NCI-H2171 treated with DMSO at 0.1 percent for 48 hours (cell line): Measurements from ENCODE around the gene SPTBN2.

Source experiments
- DNase-seq: peaks from one replicate; lab custom pipeline; 2025; lab: John Stamatoyannopoulos, UW

Gene SPTBN2

DNA sequence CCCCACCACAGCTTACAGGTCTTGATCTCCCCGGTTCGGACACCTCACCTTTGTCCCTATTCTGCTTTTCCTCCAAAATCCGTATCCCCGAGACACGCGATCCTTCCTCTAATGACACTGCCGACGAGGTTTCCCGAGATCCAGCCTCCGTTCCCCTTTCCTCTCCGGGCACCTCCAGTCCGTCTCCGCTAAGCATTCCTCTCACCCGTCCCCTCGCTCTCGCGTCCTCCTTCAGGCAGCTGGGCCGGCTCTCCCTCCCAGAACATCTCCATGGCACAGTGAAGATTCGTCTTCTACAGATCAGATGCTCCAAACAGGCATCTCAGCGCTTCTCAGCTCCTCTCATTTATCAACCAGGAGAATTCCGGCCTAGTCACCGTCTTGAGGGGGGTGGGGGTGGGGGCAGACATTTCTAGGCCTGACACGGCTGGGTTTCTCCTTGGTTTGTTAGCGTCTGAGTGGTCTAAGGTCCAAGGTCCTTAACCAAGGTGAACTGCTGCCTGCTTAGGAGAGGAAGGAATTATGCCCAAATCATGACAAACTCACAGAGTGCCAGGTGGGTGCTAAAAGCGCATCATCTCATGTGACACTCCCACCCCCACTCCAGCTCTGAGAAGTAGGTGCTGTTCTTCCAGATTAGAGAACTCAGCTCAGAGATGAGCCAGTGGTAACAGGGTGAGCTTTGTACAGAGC is at the start of gene SPTBN2:
Gene SPTBN2 (minus strand): TSS at position 524 of the 693 bp plus-strand sequence. CDS start 7,976 bp downstream, outside the sequence.
- peak; percentile 73 for DNase-seq

- no peak for DNase-seq
Measured at GRCh38 chr11:66768818-66769217, 39.8 kb upstream of the SPTBN2 start.

DNA sequence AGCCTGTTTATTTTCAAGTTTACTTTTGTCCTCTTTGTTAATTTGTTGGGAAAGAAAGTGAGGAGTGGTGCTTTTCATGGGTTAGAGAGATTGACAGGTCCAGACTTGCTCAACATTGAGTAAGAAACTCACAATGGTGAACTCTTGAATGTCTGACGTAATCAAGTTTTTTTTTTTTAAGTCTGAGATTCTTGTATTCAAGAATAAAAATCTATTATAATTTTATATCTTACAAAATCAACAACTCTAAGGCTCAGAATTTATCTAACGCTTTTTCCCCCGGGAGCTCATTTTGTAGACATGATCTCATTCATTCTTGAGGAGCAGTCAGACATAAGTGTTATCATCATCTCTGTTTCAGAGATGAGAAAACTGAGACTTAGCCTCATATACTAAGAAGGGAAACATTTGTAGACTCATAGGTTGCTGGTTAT is 39.1 kb upstream of the SPTBN2 start:
- DNase-seq, result peak; percentile 25

- no peak for DNase-seq
Measured at GRCh38 chr11:66767666-66768065, 38.6 kb upstream of the SPTBN2 start.

DNA sequence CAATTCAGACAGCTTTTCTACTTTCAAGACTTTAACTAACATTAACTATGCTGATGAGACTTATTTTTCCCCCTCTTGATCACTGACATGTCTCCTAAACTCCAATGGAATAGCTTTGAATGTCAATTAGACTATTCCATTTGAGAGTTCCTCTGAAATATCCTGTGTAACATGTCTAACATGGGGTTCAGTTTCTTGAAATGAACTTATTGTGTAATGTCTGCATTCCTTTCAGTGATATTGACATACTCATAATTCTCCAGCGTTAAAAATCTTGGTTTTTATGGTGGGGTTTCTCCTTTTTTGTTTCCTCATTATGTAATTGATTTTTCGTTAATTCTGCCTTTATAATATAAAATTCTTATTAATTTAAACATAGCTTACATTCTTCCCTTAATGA is 37.7 kb upstream of the SPTBN2 start:
- no peak for DNase-seq

DNA sequence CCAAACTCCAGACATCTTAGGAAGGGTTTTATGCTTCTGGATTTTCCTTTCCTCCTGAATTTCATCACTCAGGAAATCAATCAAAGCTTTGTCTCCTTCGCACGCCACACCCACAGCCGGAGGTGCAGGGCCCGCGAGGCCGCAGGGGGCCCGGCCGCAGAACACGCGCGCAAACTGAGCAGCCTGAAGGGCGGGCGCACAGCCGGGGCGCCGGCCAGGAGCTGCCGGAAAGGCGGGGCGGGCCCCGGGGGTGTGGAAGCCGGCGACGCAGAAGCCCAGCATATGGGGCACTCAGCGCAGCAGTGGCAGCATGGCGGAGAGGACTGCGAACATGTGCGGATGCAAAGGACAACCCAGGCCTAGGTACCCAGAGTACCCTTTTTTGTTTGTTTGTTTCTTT is 33.1 kb upstream of the SPTBN2 start:
- DNase-seq, result no peak

DNA sequence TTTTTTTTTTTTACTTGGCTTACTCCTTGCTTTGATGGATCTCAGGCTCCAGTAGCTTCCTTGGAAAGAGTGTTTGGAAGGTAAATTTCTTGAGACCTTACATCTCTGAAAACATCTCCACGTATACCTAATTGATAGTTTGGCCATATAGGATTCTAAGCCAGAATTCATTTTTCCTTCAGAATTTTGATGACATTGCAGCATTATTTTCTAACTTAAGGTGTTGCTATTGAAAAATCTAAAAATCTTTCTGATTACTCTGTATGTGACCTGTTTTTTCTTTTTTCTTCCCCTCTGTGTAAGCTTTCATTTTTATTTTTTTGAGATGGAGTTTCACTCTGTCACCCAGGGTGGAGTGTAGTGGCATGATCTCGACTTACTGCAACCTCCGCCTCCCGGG is 23.1 kb upstream of the SPTBN2 start:
- no peak for DNase-seq

GRCh38 chr11:66749091-66749490 is 20.1 kb upstream of the SPTBN2 start:
- DNase-seq, result no peak

DNA sequence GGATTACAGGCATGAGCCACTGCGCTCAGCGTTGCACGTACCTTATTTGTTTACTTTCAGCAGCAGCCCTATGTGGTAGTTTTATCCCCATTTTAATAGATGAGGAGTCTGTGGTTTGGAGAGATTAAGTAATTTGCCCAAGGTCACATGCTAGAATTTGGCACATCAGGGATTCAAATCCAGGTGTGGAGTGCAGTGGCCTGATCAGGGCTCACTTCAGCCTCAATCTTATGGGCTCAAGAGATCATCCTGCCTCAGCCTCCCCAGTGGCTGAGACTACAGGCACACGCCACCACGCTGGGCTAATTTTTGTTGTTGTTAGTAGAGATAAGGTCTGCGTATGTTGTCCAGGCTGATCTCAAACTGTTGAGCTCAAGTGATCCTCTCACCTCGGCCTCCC is 18.5 kb upstream of the SPTBN2 start:
- DNase-seq, result no peak

DNA sequence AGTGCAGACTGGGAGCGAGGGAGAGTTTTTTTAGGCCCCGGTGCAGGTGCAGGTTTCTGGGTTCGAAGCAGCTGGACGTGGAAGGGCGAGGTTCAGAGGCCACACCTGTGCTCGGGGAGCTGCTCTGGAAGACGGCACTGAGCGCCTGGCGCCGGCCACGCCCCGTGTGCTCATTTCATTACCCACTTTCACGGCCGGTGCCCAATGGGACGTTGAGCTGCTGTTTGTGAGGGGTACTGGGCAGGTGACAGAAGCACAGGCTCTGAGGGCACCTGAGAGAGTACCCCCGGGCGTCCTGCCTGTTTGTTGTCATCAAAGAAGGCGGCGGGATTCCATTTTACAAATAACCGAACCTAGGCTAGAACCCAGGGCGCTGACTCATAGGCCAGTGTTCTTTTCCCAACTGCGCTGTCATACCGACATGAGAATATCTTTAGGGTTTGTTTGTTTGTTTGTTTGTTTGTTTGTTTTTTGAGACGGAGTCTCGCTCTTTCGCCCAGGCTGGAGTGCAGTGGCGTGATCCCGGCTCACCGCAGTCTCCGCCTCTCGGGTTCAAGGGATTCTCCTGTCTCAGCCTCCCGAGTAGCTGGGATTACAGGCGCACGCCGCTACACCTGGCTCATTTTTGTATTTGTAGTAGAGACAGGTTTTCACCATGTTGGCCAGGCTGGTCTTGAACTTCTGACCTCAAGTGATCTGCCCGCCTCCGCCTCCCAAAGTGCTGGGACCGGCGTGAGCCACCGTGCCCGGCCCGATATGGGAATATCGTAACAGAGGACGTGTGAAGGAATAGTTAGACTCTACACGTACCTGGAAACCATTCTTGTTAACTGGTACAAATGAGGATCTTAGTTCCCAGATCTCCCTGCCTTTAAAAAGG is 16.6 kb upstream of the SPTBN2 start:
- DNase-seq, result peak; percentile 44

DNA sequence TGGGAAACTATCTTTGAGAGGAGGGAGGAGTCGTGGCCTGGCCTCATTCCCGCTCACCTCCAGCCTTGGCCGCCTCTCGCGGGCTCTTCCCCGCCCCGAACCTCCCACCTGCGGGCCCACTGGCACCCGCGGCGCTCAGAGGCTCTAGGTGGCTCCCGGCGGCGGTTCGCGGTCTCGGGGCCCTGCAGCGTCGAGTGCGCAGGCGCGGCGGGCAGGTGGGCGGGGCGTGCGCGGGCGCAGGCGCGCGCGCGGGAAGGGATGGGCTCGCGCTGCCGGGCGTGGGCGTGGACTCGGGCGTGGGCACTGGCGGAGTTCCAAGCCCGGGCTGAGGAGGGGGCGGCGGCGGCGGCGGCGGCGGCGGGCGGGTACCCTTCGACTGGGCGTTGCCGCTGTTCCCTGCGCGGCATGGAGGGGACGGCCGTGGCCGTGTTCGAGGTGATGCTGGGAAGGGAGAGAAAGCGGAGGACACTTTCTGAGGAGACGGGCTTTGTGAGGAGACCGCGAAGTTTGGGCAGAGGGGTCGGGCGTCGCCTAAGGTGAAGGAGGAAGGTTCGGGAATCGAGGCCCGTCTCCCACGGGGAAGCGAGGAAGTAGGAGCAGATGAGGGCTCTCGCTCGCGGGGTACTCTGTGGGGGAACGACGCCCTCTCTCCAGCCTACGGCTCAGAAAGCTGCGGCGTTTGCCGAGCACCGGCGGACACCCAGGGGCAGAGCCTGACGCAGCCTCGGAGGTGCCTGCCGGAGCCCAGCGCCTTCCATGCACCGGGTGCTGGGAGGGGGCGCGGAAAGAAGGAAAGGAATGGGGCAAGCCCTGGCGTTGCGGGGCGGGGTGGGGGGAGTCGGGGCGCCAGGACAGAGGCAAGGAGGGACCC is 15.7 kb upstream of the SPTBN2 start:
- peak; percentile 81 for DNase-seq

DNA sequence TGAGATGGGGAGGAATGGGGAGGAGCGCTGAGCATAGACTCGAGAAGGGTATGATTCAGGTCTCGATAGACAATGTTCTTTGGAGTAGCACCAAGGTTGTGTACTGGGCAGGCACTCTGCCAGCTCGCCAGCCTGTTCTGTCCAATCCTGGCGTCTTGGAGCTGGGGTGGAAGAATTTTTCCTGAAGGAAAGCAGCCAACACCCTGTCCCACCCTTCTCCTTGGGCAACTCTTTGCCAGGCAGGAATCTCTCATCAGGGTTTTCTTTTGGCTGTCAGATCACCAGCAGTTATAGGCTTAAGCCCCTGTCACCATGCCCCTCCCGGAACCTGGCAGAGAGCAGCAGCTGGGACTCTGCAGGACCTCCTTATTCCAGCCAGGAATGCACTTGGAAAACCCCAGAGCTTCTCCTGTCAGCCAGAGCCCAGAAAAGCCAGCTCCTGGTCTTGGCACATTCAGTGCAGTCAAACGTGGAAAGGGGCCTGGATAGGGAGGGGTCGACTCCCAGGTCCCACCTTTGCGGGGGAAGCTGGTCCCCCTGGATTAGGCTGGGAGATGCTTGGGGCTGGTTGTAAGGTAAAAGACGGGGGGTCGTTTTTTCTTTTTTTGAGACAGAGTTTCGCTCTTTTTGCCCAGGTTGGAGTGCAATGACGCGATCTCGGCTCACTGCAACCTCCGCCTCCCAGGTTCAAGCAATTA is 14.4 kb upstream of the SPTBN2 start:
- DNase-seq, result no peak

- DNase-seq, result no peak
Measured at GRCh38 chr11:66741153-66741552, 12.1 kb upstream of the SPTBN2 start.

- no peak for DNase-seq
Measured at GRCh38 chr11:66739983-66740382, 11.0 kb upstream of the SPTBN2 start.

DNA sequence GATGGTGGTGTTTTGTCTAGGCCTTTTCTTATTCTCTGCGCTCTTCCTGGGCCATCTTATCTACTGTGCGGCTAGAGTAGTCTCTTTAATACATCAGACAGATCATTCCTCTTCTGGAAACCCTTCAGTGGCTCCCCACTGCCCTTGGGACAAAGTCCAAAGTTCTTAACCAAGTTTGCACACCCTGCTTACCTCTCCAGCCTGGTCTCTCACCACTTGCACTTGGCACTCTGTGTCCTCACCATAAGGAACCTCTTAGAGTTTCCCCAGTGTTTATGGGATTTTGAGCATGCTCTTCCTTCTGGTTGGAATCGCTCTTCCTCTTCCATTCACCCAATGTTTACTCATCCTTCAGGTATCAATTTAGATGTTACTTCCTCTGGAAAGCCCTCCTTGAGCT is 5.2 kb upstream of the SPTBN2 start:
- DNase-seq, result no peak

DNA sequence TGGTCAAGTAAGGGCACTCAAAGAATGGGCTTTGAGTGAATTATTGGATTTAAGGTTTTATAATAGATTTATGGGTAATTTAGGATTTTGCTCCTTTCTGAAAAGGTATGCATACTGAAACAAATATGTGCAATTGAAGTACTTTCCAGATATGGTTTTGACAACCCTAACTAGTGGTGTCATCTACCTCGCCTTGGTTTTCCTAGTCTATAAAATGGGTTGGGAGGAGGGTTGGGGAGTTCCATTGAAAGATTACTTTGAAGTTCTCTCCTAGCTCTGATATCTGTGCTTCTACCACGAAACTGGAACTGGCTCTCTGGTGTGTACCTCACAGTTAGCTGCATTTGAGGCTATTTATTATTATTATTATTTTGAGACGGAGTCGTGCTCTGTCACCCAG is 431 bp upstream of the SPTBN2 start:
- no peak for DNase-seq

DNA sequence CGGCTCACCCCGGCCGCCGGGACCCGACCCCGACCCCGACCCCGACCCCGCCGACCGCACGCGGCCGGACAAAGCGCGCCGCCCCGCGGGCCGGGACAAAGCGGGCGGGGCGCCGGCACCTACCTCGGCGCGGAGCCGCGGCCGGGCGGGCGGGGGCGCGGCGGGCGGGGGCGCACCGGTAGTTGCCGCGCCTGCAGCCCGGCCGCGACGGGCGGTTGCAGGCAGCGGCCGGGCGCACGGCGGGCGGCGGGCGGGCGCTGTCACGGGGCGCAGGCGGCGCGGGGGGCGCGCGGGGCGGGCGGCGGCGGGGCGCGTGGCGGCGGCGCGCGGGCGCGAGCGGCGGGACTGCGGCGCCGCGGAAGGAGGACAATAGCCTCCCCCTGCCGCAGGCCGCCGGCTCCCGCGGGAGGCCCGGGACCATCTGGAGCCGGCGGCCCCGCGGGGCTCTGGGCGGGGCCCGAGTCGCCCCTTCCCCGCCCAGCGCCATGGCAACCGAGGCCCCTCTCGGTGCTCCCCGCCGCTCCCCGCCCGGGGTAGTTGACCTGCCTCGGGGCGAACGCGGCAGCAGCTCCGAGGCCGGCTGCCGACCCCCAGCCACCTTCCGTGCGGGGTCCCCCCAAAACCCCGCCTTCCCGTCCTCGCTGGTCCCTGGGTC is 851 bp downstream of the SPTBN2 start:
- peak; percentile 73 for DNase-seq

DNA sequence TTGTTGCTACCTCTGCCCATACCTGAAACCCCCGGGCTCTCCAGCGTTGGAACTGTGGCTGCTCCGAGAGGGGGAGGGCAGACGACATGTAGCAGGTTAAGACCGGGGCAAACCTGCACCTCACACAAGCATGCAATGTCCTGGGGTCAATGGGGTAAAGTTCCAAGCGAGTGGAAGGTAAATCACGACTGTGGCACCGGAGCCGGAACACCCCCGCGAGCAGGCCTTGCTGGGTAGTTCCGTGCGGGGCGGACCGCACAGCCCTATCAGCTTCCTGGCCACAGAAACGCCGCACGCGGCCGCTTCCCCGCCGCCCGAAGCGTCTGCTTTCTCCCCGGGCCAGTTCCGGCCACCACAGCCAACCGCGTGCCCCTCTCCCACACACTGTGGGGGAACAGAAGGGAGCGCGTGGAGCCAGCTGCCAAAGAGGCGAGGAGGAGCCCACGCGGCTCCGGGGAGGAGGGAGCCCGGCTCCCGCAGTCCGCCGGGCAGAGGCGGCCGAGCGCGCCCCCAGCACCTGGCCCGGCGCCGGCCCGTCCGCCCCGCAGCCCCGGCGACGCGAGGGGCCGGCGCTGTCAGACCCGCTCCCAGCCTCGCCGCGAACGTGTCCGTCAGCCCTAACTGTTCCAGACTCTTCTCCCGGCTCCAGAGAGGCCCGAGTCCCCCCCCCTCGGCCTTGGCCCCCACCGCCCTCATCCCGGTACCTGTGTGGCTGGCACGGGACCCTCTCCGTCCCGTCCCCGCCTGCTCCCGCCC is 1.6 kb downstream of the SPTBN2 start:
- DNase-seq, result no peak

GRCh38 chr11:66725647-66726046 is 3.4 kb downstream of the SPTBN2 start:
- DNase-seq, result no peak

DNA sequence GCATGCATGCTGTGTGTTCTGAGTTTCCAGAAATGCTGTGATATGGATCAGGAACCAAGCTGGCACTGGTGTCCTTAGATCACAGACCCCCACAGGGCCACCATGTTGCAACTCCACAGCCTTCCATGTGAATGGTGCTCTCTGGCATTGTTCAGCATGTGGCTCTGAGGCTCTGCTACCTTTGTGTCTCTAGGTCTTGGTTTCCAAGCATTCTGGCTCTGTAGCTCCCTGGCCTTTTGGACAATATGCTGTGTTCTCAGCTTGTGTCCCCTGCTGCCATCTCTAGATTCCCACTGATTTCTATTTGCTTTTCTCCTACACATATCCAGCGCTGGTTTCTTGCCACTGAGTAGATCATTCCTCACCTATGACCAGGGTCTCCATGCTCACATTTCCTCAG is 3.9 kb downstream of the SPTBN2 start:
- no peak for DNase-seq
